GM12801 (cell line): ENCODE results near the gene RDH16.

Experiments used
- TF ChIP-seq, protein P1 (sequence below): IDR thresholded peaks from one replicate; pipeline ENCODE4 v1.5.1; 2011; ENCODE audit warnings: control low read depth; ENCODE audit not compliant: insufficient read length; ENCODE audit errors: extremely low read depth

RDH16 gene, protein sequence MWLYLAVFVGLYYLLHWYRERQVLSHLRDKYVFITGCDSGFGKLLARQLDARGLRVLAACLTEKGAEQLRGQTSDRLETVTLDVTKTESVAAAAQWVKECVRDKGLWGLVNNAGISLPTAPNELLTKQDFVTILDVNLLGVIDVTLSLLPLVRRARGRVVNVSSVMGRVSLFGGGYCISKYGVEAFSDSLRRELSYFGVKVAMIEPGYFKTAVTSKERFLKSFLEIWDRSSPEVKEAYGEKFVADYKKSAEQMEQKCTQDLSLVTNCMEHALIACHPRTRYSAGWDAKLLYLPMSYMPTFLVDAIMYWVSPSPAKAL

DNA sequence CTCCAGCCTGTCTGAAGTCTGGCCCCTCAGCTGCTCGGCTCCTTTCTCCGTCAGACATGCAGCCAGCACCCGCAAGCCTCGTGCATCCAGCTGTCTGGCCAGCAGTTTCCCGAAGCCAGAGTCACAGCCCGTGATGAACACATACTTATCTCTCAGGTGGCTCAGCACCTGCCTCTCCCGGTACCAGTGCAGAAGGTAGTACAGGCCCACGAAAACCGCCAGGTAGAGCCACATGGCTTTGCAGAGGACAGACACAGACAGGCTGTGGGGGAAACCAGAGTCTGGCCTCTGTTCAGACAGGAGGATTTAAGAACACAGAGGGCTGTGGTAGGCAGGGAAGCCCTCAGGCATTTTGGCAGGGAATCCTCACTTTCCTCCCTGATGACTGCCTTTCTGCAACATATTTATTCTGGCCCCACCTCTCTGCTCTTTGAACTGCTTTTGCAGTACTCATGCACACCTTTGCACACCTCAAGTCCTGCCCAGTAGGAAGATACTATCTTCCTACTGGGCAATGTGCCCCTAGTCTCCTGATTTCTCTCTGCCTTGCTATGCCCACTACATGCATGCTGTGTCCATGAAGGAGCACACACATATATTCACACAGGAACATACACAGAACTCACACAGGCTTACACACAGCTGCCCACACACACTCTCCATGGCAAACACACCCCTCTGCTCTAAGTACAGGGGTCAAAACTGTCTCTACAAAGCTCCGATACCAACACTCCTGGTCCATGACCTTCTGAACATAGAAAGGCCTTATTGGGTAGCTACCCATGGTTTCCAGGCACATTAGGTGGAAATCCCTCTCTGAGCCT is at the start of gene RDH16:
TSS of gene RDH16 (minus strand) at position 380 of the 824 bp plus-strand sequence. CDS start at position 234, 146 bp downstream.
- TF ChIP-seq, protein P1, sequence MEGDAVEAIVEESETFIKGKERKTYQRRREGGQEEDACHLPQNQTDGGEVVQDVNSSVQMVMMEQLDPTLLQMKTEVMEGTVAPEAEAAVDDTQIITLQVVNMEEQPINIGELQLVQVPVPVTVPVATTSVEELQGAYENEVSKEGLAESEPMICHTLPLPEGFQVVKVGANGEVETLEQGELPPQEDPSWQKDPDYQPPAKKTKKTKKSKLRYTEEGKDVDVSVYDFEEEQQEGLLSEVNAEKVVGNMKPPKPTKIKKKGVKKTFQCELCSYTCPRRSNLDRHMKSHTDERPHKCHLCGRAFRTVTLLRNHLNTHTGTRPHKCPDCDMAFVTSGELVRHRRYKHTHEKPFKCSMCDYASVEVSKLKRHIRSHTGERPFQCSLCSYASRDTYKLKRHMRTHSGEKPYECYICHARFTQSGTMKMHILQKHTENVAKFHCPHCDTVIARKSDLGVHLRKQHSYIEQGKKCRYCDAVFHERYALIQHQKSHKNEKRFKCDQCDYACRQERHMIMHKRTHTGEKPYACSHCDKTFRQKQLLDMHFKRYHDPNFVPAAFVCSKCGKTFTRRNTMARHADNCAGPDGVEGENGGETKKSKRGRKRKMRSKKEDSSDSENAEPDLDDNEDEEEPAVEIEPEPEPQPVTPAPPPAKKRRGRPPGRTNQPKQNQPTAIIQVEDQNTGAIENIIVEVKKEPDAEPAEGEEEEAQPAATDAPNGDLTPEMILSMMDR: no peak

DNA sequence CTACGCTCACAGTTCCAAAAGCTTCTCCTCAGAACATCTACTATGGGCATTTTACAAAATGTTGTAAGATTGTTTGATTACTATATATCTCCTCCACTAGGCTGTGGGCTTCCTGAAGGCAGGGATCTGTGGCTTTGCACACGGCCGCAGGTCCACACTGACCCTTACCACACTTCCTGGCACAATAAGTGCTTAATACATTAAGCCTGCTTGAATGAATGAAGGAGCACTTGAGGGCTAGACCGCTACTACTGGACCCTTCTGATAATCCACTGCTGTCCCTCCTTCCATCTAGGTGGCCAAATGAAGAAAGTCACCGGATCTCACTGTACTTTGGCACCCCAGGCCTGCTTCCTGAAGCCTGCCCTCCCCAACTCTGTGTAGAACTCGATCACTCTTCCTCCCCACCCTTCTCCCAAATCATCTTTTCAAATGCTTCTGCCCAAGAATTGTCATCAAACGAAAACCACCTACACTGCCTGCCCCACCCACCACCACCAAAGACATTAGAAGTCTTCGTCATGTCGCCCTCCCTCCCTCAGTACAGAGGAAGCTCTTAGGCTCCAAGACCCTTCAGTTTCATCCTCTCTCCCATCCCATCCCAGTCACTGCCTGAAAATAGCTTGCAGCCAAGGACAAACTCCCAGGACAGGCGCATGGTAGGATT is 49.5 kb upstream of the RDH16 start:
- TF ChIP-seq, protein P1: no peak

DNA sequence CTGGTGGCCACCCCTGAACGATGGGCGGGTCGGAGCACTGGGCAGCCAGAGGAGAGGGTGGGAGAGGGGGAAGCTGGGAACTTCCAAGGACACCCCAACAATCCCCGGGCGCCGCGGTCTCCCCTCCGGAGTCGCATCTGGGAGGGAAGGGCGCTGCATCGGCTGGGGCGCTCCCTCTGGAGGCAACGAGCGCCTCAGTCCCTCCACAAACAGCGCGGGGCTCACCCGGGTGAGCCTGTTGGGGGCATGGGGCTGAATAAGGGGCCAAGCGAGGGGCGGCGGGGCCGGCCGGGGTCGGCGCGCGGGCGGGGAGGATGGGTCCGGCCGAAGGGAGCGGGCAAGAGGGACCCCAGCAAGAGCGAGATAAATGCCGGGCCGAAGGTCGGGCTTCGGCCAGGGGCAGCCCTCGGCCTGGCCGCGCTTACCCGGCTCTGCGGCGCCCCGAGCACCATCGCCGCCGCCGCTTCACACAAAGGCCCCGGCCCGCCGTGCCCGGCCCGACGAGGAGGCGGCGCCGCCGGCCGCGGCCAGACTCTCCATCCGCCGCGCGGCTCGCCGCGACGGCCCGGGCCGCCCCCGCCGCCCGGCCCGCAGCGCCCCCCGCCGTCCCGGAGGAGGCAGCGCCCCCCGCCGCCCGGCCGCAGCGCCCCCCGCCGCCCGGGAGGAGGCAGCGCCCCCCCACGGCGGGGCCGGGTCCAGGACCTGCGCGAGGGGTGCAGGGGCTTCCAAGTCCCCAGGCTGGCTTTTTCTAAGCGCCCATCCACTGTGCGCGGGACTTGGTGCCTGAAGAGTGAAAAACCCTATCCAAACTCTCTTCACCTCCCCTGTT is 48.8 kb upstream of the RDH16 start, which contains the start of gene ZBTB39:
TSS of gene ZBTB39 (minus strand) at position 567 of the 829 bp plus-strand sequence. CDS start 1,629 bp downstream, outside the sequence.
- TF ChIP-seq, protein P1: no peak

DNA sequence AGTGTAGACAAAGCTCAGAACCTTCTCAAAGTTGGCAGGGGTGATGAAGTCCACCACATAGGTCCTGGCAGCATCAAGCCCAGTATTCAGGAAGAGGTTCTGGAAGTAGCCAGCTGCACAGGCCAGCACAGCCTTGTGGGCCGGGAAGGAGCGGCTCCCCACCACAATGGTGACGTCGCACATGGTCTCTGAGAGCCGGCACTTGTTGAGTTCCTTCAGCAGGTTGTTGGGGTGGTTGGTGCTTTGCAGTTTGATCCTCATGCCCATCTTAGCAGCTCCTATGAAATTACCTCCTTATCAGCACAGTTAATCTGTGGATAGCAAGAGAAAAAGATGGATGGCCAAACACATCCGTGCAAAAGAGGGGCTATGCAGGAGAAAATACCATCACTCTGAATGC is 47.2 kb upstream of the RDH16 start:
- TF ChIP-seq, protein P1: no peak

DNA sequence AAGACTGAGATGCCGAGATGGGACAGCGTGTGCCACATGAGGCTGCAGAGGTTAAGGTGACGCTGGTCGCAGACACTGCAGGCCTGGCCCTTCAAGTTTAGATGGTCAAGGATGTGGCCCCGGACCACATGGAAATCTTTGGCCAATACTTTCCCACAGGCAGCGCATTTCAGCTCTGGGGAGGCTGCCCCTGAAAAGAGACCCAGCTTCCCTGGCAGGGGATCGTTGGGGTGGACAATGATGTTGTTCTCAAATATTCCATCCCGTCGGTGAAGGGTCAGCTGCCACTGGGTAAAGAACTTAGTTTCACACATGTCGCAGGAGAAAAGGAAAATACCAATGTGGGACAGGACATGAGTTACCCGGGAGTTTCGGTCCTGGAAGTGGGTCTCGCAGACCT is 46.0 kb upstream of the RDH16 start:
- TF ChIP-seq, protein P1: no peak

DNA sequence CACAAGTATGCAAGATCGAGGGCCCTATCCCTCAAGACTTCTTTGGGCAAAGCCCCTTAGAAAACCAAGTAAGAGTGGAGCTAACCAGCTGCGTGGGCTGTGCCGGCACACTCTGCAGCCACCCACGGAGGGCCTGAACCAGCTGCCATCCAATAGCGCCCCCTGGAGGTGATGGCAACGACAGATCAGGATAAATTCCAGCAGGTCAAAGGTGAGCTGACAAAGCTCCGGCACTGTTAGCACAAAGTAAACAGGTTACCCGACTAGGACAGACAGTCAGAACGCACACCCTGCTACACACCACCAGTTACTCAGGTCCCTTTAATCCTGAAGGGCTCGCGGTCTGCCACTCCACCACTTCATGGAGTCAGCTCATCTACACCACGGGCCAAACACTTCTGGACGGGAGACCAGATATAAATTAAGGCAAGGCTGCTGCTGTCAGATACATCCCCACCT is 44.1 kb upstream of the RDH16 start:
- TF ChIP-seq, protein P1: no peak

DNA sequence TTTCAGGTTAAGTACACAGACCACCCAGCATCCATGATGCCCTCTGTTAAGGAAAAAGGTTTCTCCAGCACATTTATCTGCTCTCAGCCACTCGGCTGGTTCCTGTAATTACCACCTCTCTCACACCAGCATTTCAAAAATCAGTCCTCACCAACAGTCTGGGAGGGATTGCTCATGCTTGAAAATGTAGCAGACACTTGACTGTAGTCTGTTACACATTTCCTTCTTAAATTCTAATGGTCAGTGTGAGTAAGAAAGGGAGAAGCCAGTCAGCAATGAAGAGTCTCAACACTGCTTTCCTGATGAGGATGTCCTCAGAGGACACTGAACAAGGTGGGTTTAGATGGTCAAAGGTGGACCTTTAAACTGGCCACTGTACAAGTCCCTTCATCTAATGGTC is 43.0 kb upstream of the RDH16 start:
- TF ChIP-seq, protein P1: no peak
